Mononuclear cell (primary cell): ENCODE data around the gene SSPN. TPM values are rescaled to one million over a fixed set of nuclear protein-coding genes. Genes with fewer than 3 reads are reported as not detected.

Experiments used
- H3K27me3 ChIP-seq: 2 replicates; pipeline ENCODE4 v1.6.0; 2011; ENCODE audit warnings: low read length, control low read depth; ENCODE audit not compliant: insufficient read depth
- H3K4me1 ChIP-seq: 2 replicates; pipeline ENCODE4 v1.5.1; 2011; ENCODE audit warnings: mild to moderate bottlenecking, low read length, control low read depth; ENCODE audit not compliant: insufficient read depth
- H3K4me3 ChIP-seq: 2 replicates; pipeline ENCODE4 v1.5.1; 2011; ENCODE audit warnings: mild to moderate bottlenecking, low read length, moderate library complexity
- H3K9me3 ChIP-seq: 2 replicates; pipeline ENCODE4 v1.5.1; 2011; ENCODE audit warnings: low read depth, mild to moderate bottlenecking, control low read depth, low read length
- total RNA-seq: library from RNA; depleted of rRNA; stranded (reverse); fragments of >200 nt; gene quantifications from one replicate; pipeline ENCODE4 v1.2.3, GENCODE V29; 2012

Gene SSPN
- total RNA-seq, 1 donor = 0.10 TPM

DNA sequence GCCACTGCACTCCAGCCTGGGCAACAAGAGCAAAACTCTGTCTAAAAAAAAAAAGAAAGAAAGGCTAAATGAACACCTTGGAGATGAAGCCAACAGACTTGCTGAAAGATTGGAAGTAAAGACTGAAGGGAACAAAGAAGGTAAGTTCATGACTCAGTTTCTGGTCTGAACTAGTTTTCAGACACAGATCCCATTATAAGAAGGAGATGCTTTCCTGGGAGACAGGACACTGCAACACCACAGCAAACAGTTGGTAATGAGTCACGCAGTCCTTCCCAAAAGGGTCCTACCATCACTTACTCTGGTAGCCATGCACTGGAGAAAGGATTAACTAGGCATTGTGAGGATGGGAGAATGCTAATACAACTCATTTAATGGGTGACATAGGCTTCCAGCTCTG lies 97.2 kb downstream of the SSPN start:
- Histone ChIP-seq H3K4me3 (no peak overlapping the region), H3K27me3 (no peaks in the 10 kb centered on the region), H3K9me3 (no peaks in the 10 kb centered on the region), H3K4me1 (no peaks in the 10 kb centered on the region)

DNA sequence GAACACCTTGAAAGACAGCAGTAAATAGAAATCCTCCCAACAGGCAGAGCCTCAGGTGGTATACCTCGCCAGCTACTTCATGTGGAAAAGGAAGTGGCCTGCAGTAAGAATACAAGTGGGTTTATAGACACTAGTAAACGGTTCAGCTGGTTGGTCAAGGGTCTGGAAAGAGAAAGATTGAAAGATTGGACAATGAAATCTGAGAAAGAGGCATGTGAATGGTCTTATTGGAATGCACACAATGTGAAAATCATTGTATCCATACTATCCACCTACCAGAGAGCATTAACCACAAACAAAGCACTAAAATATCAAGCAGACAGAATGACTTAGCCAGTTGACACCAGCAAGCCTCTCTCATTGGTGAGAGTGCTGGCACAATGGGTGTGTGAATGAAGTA lies 98.2 kb downstream of the SSPN start:
- no peak overlapping the region for H3K4me3 ChIP-seq
- peaks cover 6% of the 10 kb centered on the region for H3K4me1 ChIP-seq
- H3K9me3 ChIP-seq = no peaks in the 10 kb centered on the region
- H3K27me3 ChIP-seq = no peaks in the 10 kb centered on the region

- no peaks in the 10 kb centered on the region for H3K9me3 ChIP-seq
- no peaks in the 10 kb centered on the region for H3K27me3 ChIP-seq
- peaks cover 16% of the 10 kb centered on the region for H3K4me1 ChIP-seq
- H3K4me3 ChIP-seq = no peak overlapping the region
Observed at GRCh38 chr12:26295001-26295400, 99.6 kb downstream of the SSPN start.

DNA sequence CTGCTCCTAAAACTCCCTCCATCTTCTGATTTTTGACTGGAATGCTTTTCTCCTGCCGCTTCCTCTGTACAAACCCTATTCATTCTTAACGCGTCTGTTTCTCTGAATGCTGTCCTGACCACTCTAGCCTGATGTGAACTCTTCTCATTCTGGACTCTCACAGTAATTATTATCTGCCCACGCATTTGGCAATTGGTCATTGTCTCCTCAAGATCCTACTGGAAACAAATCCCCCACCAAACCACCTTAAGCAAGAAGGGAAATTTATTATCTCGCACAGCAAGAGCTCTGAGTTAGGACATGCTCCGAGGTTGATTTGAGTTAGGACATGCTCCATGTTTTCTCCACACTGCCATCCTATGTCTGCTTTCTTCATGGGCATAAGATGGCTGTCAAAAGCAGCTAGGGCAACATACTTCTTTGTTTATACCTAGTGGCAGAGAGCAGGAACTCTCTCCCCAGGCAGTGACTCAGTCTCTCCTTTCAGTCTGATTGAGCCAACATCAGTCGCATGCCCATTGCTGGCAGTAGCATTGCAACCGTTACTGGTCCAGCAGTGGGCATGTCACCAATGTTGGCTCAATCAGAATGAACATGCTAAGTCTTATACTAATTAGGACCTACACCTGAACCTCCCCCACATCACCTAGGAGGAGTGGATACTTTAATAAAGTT lies 102.2 kb downstream of the SSPN start:
- Histone ChIP-seq H3K27me3 (no peaks in the 10 kb centered on the region), H3K4me1 (peaks cover 16% of the 10 kb centered on the region), H3K4me3 (no peak overlapping the region), H3K9me3 (no peaks in the 10 kb centered on the region)

DNA sequence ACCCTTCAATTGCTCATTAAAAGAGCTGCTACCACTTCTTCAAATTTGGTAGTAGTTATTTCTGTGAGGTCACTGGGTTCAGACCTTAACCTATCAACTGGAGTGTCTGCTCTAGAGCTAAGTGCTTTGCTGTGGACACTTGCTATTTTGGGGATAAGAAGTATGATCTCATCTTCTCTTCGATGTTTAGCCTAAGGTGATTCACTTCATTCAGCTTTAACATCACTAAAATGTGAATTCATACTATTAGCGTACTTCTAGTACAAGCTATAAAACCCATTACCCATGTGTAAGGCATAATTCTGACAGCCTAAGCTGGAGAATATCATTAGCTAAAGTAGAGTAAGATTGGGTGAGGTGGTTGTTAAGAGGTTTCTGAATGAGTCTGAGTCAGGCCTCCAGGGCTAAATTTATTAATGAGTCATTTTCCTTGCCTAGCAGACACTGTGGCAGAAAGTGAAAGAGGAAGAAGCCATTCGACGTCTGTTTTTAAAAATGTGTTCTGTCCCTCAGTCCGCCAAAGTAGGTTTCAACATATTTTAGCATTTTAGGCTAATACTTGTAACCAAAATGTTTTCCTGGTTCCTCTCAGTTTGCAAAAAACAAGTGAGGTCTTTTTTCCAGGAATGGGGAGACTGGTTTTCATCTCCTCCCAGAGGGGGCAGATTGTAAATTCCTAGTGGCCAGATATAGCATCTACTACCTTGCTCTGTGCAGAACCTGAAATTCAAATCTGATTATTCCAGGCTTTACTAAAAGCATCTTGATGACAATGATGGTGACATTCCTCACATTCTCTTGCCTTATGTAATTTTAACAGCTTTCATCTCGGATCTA lies 103.6 kb downstream of the SSPN start:
- Histone ChIP-seq H3K9me3 (no peaks in the 10 kb centered on the region), H3K4me1 (peaks cover 16% of the 10 kb centered on the region), H3K4me3 (no peak overlapping the region), H3K27me3 (no peaks in the 10 kb centered on the region)

GRCh38 chr12:26299751-26300150 lies 104.4 kb downstream of the SSPN start:
- peaks cover 16% of the 10 kb centered on the region for H3K4me1 ChIP-seq
- H3K4me3 ChIP-seq = no peak overlapping the region

More at GRCh38 chr12:26299751-26300150, 104.4 kb downstream of the SSPN start:
- Histone ChIP-seq H3K27me3 (no peaks in the 10 kb centered on the region), H3K9me3 (no peaks in the 10 kb centered on the region)

Other genes starting within 250 kb of the SSPN start
- 0.21 TPM for gene RASSF8, start 236.9 kb upstream of the SSPN start, total RNA-seq
- gene BHLHE41, start 70.5 kb upstream of the SSPN start, total RNA-seq = 0.10 TPM